Gastroesophageal sphincter (tissue), 3 donors: Measurements from ENCODE around the gene NOD2.

Source experiments
- EP300 ChIP-seq: sonication (generic); formaldehyde crosslinking; IDR thresholded peaks from one replicate; pipeline ENCODE4 v1.6.1; 2017; ENCODE audit warnings: antibody characterized with exemption, mild to moderate bottlenecking
- POLR2A ChIP-seq, 2 donors: fragments of 450-650 bp; IDR thresholded peaks; one replicate each; pipeline ENCODE4 v1.6.1; 2017; ENCODE audit warnings: antibody characterized with exemption in 2 of 2, mild to moderate bottlenecking in 2 of 2, moderate library complexity in 1 of 2
- POLR2AphosphoS5 ChIP-seq: sonication (generic); formaldehyde crosslinking; IDR thresholded peaks from one replicate; pipeline ENCODE4 v1.6.1; 2017; ENCODE audit warnings: antibody characterized with exemption
- TF ChIP-seq, protein P1 (sequence below), 4 experiments: fragments of 200-600 bp in 2 of 4; fragments of 450-650 bp in 2 of 4; sonication (generic) in 1 of 4; IDR thresholded peaks; one replicate each; pipeline ENCODE4 v1.5.1; 2017 to 2019; ENCODE audit warnings: antibody characterized with exemption in 4 of 4, mild to moderate bottlenecking in 2 of 4, moderate library complexity in 2 of 4

GRCh38 chr16:50712560-50712898 is 19.1 kb downstream of the NOD2 start:
- TF ChIP-seq, protein P1, sequence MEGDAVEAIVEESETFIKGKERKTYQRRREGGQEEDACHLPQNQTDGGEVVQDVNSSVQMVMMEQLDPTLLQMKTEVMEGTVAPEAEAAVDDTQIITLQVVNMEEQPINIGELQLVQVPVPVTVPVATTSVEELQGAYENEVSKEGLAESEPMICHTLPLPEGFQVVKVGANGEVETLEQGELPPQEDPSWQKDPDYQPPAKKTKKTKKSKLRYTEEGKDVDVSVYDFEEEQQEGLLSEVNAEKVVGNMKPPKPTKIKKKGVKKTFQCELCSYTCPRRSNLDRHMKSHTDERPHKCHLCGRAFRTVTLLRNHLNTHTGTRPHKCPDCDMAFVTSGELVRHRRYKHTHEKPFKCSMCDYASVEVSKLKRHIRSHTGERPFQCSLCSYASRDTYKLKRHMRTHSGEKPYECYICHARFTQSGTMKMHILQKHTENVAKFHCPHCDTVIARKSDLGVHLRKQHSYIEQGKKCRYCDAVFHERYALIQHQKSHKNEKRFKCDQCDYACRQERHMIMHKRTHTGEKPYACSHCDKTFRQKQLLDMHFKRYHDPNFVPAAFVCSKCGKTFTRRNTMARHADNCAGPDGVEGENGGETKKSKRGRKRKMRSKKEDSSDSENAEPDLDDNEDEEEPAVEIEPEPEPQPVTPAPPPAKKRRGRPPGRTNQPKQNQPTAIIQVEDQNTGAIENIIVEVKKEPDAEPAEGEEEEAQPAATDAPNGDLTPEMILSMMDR (IDR thresholded peaks at IDR 0.05), result no peak
- TF ChIP-seq EP300 (no peak), POLR2A (IDR thresholded peaks at IDR 0.05) (no peak), POLR2AphosphoS5 (no peak)
